Measurements from ENCODE around the gene SS18L1.

The SS18L1 gene

GRCh38 chr20:62158541-62158940 is 15.0 kb downstream of the SS18L1 start:
- no peak for DNase-seq
- Histone ChIP-seq H3K4ac (ENCODE audit: low read depth in 1 of 2, low read length in 2 of 2) (no peak overlapping the region), H3K27me3 (ENCODE audit: control insufficient read depth in 1 of 2, insufficient read depth in 1 of 2, low read length in 2 of 2) (no peaks in the 10 kb centered on the region), H3K4me1 (ENCODE audit: control insufficient read depth, insufficient read depth, low read depth, low read length) (peaks cover 48% of the 10 kb centered on the region), H3K23ac (ENCODE audit: low read length in 2 of 2) (no peak overlapping the region), H2AFZ (ENCODE audit: low read depth, low read length) (no peak overlapping the region), H2AK5ac (ENCODE audit: low read length, severe bottlenecking) (no peak overlapping the region), H2BK12ac (ENCODE audit: low read length in 2 of 2) (no peak overlapping the region), H3K9me3 (ENCODE audit: control insufficient read depth, low read length) (no peaks in the 10 kb centered on the region), H3K27ac (ENCODE audit: low read length, poor library complexity, severe bottlenecking) (no peak overlapping the region), H3K18ac (ENCODE audit: low read depth in 1 of 2, low read length in 2 of 2) (no peak overlapping the region), H4K8ac (ENCODE audit: low read length) (no peak overlapping the region), H2BK120ac (ENCODE audit: low read depth, low read length) (no peak overlapping the region), H4K91ac (ENCODE audit: low read length) (no peak overlapping the region), H3K4me2 (ENCODE audit: low read length, poor library complexity, severe bottlenecking) (no peak overlapping the region), H3K4me3 (ENCODE audit: insufficient read depth in 1 of 2, low read depth in 1 of 2, low read length in 2 of 2) (no peak overlapping the region), H2BK15ac (ENCODE audit: low read depth, poor library complexity, severe bottlenecking) (no peak overlapping the region), H2BK5ac (ENCODE audit: low read depth, low read length, poor library complexity, severe bottlenecking) (no peak overlapping the region), H3K9ac (ENCODE audit: low read length) (no peak overlapping the region), H3K79me1 (replicated peaks; ENCODE audit: low read length, poor library complexity, severe bottlenecking) (peaks cover 52% of the 10 kb centered on the region), H3K36me3 (ENCODE audit: control insufficient read depth in 1 of 2, insufficient read depth in 2 of 2, low read depth in 1 of 2, low read length in 2 of 2) (peaks cover 34 to 76% of the 10 kb centered on the region in 2 experiments), H3K14ac (ENCODE audit: low read length in 2 of 2) (no peak overlapping the region)
- WGBS = 97% methylated on average over 22 of the region's 22 CpGs

- WGBS = 96% methylated on average over 11 of the region's 11 CpGs
These were observed 15.5 kb downstream of the SS18L1 start for GRCh38 chr20:62159052-62159451.

GRCh38 chr20:62159839-62160238 is 16.3 kb downstream of the SS18L1 start:
- DNase-seq = no peak
- no peak overlapping the region for H2BK12ac ChIP-seq (ENCODE audit: low read length in 2 of 2)
- no peaks in the 10 kb centered on the region for H3K27me3 ChIP-seq (ENCODE audit: control insufficient read depth in 1 of 2, insufficient read depth in 1 of 2, low read length in 2 of 2)
- H3K18ac ChIP-seq (ENCODE audit: low read depth in 1 of 2, low read length in 2 of 2) = no peak overlapping the region
- no peak overlapping the region for H2AK5ac ChIP-seq (ENCODE audit: low read length, severe bottlenecking)
- H3K27ac ChIP-seq (ENCODE audit: low read length, poor library complexity, severe bottlenecking) = no peak overlapping the region
- no peak overlapping the region for H3K14ac ChIP-seq (ENCODE audit: low read length in 2 of 2)
- no peak overlapping the region for H2BK5ac ChIP-seq (ENCODE audit: low read depth, low read length, poor library complexity, severe bottlenecking)
- H3K4me2 ChIP-seq (ENCODE audit: low read length, poor library complexity, severe bottlenecking) = no peak overlapping the region
- no peak overlapping the region for H4K8ac ChIP-seq (ENCODE audit: low read length)
- peaks cover 35 to 78% of the 10 kb centered on the region in 2 experiments for H3K36me3 ChIP-seq (ENCODE audit: control insufficient read depth in 1 of 2, insufficient read depth in 2 of 2, low read depth in 1 of 2, low read length in 2 of 2)
- H3K23ac ChIP-seq (ENCODE audit: low read length in 2 of 2) = no peak overlapping the region
- no peaks in the 10 kb centered on the region for H3K9me3 ChIP-seq (ENCODE audit: control insufficient read depth, low read length)
- no peak overlapping the region for H3K9ac ChIP-seq (ENCODE audit: low read length)
- H3K79me1 ChIP-seq (replicated peaks; ENCODE audit: low read length, poor library complexity, severe bottlenecking) = peaks cover 48% of the 10 kb centered on the region
- no peak overlapping the region for H2BK120ac ChIP-seq (ENCODE audit: low read depth, low read length)
- peaks cover 48% of the 10 kb centered on the region for H3K4me1 ChIP-seq (ENCODE audit: control insufficient read depth, insufficient read depth, low read depth, low read length)
- no peak overlapping the region for H3K4me3 ChIP-seq (ENCODE audit: insufficient read depth in 1 of 2, low read depth in 1 of 2, low read length in 2 of 2)
- H2BK15ac ChIP-seq (ENCODE audit: low read depth, poor library complexity, severe bottlenecking) = no peak overlapping the region
- H2AFZ ChIP-seq (ENCODE audit: low read depth, low read length) = no peak overlapping the region
- H3K4ac ChIP-seq (ENCODE audit: low read depth in 1 of 2, low read length in 2 of 2) = no peak overlapping the region
- WGBS = 89% methylated on average over 14 of the region's 14 CpGs
- H4K91ac ChIP-seq (ENCODE audit: low read length) = no peak overlapping the region

More at GRCh38 chr20:62159052-62159451, 15.5 kb downstream of the SS18L1 start:
- no peak for DNase-seq
- Histone ChIP-seq H3K9me3 (ENCODE audit: control insufficient read depth, low read length) (no peaks in the 10 kb centered on the region), H2BK120ac (ENCODE audit: low read depth, low read length) (no peak overlapping the region), H3K36me3 (ENCODE audit: control insufficient read depth in 1 of 2, insufficient read depth in 2 of 2, low read depth in 1 of 2, low read length in 2 of 2) (peaks cover 34 to 76% of the 10 kb centered on the region in 2 experiments), H4K91ac (ENCODE audit: low read length) (no peak overlapping the region), H2BK5ac (ENCODE audit: low read depth, low read length, poor library complexity, severe bottlenecking) (no peak overlapping the region), H3K27me3 (ENCODE audit: control insufficient read depth in 1 of 2, insufficient read depth in 1 of 2, low read length in 2 of 2) (no peaks in the 10 kb centered on the region), H3K9ac (ENCODE audit: low read length) (no peak overlapping the region), H2BK12ac (ENCODE audit: low read length in 2 of 2) (no peak overlapping the region), H3K14ac (ENCODE audit: low read length in 2 of 2) (no peak overlapping the region), H3K4me3 (ENCODE audit: insufficient read depth in 1 of 2, low read depth in 1 of 2, low read length in 2 of 2) (no peak overlapping the region), H4K8ac (ENCODE audit: low read length) (no peak overlapping the region), H3K4me1 (ENCODE audit: control insufficient read depth, insufficient read depth, low read depth, low read length) (peaks cover 48% of the 10 kb centered on the region), H2BK15ac (ENCODE audit: low read depth, poor library complexity, severe bottlenecking) (no peak overlapping the region), H3K4ac (ENCODE audit: low read depth in 1 of 2, low read length in 2 of 2) (no peak overlapping the region), H3K23ac (ENCODE audit: low read length in 2 of 2) (no peak overlapping the region), H2AFZ (ENCODE audit: low read depth, low read length) (no peak overlapping the region), H3K27ac (ENCODE audit: low read length, poor library complexity, severe bottlenecking) (no peak overlapping the region), H3K79me1 (replicated peaks; ENCODE audit: low read length, poor library complexity, severe bottlenecking) (peaks cover 53% of the 10 kb centered on the region), H3K18ac (ENCODE audit: low read depth in 1 of 2, low read length in 2 of 2) (no peak overlapping the region), H3K4me2 (ENCODE audit: low read length, poor library complexity, severe bottlenecking) (no peak overlapping the region), H2AK5ac (ENCODE audit: low read length, severe bottlenecking) (no peak overlapping the region)

GRCh38 chr20:62160253-62160652 is 16.7 kb downstream of the SS18L1 start:
- no peak overlapping the region for H2BK5ac ChIP-seq (ENCODE audit: low read depth, low read length, poor library complexity, severe bottlenecking)
- H2BK120ac ChIP-seq (ENCODE audit: low read depth, low read length) = no peak overlapping the region
- WGBS = 94% methylated on average over 4 of the region's 9 CpGs
- H3K4me2 ChIP-seq (ENCODE audit: low read length, poor library complexity, severe bottlenecking) = no peak overlapping the region
- no peaks in the 10 kb centered on the region for H3K27me3 ChIP-seq (ENCODE audit: control insufficient read depth in 1 of 2, insufficient read depth in 1 of 2, low read length in 2 of 2)
- no peak for DNase-seq
- H2AK5ac ChIP-seq (ENCODE audit: low read length, severe bottlenecking) = no peak overlapping the region
- H3K79me1 ChIP-seq (replicated peaks; ENCODE audit: low read length, poor library complexity, severe bottlenecking) = peaks cover 46% of the 10 kb centered on the region
- H3K36me3 ChIP-seq (ENCODE audit: control insufficient read depth in 1 of 2, insufficient read depth in 2 of 2, low read depth in 1 of 2, low read length in 2 of 2) = peaks cover 39 to 79% of the 10 kb centered on the region in 2 experiments
- H2BK12ac ChIP-seq (ENCODE audit: low read length in 2 of 2) = no peak overlapping the region
- H4K91ac ChIP-seq (ENCODE audit: low read length) = no peak overlapping the region
- no peak overlapping the region for H3K18ac ChIP-seq (ENCODE audit: low read depth in 1 of 2, low read length in 2 of 2)
- H3K4me1 ChIP-seq (ENCODE audit: control insufficient read depth, insufficient read depth, low read depth, low read length) = peaks cover 45% of the 10 kb centered on the region
- no peak overlapping the region for H3K9ac ChIP-seq (ENCODE audit: low read length)
- H4K8ac ChIP-seq (ENCODE audit: low read length) = no peak overlapping the region
- H3K27ac ChIP-seq (ENCODE audit: low read length, poor library complexity, severe bottlenecking) = no peak overlapping the region
- no peak overlapping the region for H2AFZ ChIP-seq (ENCODE audit: low read depth, low read length)
- H3K4me3 ChIP-seq (ENCODE audit: insufficient read depth in 1 of 2, low read depth in 1 of 2, low read length in 2 of 2) = no peak overlapping the region
- H3K9me3 ChIP-seq (ENCODE audit: control insufficient read depth, low read length) = no peaks in the 10 kb centered on the region
- H3K14ac ChIP-seq (ENCODE audit: low read length in 2 of 2) = no peak overlapping the region
- H3K4ac ChIP-seq (ENCODE audit: low read depth in 1 of 2, low read length in 2 of 2) = no peak overlapping the region
- H2BK15ac ChIP-seq (ENCODE audit: low read depth, poor library complexity, severe bottlenecking) = no peak overlapping the region
- H3K23ac ChIP-seq (ENCODE audit: low read length in 2 of 2) = no peak overlapping the region

All from mesenchymal stem cell (in vitro differentiated cells and primary cell).